HG03565 (cell line): ENCODE results near the gene ADAMTS20.

Source experiments
- ATAC-seq: cut with Tn5 transposase; IDR thresholded peaks from one replicate; pipeline ENCODE4 v1.9.1; 2021; ENCODE audit warnings: mild to moderate bottlenecking, moderate library complexity; ENCODE audit not compliant: unreplicated experiment

ADAMTS20 gene

GRCh38 chr12:43317156-43317555, 234.8 kb downstream of the ADAMTS20 start:
- ATAC-seq, result no peak

DNA sequence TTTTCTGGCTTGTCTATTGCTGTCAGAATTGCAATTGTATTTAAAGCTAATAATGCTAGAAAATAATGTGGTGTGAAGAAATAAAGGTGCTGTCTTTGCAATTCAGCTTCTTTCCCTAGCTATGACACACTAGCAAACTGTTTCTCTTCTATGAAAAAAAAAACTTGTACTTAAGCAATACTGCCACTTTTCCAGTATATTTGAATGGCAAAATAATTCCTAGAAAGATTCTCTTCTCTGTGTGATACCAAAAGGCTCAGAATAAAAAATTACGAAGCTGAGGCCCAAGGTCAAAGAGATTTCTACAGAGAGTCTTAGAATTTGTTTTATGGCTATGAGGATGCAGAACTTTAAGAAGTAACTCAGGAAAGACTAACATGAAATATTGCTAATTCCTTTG, 235.5 kb downstream of the ADAMTS20 start:
- no peak for ATAC-seq

GRCh38 chr12:43315961-43316360, 236.0 kb downstream of the ADAMTS20 start:
- ATAC-seq, result no peak

DNA sequence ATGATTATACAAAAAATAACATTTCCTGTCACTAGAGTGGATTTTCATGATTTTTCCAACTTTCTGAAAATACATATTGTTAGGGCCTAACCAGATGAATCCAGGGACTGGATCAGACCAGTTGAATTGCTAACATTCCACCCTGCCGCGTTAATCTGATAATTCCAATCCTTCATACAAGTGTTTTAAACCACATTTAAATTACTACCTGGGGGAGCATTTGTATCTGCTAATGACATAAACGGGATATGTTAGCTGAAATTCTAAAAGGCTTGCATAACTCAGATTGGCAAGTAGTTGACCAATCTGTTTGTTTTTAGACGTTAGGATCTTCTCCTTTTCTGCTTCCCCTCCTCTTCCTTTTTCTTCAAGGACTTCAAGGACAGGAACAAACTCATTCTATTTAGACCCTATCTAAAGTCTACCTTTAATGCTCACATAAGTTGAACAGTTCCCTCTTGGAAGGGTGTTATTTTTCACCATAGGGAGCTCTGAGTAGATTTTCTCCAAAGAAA, 239.0 kb downstream of the ADAMTS20 start:
- no peak for ATAC-seq

DNA sequence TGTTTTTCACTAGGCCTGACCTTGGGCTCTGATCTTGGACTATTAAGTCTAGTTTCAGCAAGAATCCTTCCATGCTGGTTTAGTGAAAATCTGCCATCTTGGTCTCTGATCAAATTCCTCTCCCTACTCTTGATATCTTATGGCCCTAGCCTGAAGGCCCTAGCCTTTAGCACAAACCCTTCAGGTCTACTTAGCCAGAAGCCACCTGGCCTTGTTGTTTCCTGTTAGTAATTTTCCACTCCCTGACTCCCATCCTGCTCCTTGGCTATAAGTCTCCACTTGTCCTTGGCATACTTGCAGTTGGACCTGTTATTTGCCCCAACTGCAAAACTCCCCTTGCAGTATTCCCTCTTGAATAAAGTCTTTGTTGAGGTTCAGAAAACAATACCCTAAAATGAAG, 241.4 kb downstream of the ADAMTS20 start:
- ATAC-seq, result no peak

DNA sequence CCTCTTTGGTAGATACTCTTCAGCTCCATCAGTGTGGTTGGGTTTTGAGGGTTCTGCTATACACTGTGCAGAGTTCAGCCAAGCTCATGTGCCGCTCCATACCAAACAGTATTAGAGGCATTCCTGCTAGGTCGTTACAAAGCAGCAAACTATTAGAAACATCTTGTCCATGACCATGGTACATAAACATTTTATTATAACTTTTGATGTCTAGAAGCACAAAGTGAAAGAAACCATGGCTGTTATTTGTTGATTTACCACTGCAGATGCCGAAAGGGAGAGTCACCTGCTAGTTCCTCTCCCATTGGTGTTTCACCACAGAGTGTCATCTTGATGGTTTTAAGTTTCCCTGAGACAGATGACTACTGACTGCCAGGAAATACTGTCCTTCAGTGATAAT, 242.0 kb downstream of the ADAMTS20 start:
- ATAC-seq, result no peak

GRCh38 chr12:43308776-43309175, 243.2 kb downstream of the ADAMTS20 start:
- no peak for ATAC-seq

GRCh38 chr12:43307126-43307525, 244.9 kb downstream of the ADAMTS20 start:
- ATAC-seq, result no peak

GRCh38 chr12:43306066-43306465, 245.9 kb downstream of the ADAMTS20 start:
- no peak for ATAC-seq

DNA sequence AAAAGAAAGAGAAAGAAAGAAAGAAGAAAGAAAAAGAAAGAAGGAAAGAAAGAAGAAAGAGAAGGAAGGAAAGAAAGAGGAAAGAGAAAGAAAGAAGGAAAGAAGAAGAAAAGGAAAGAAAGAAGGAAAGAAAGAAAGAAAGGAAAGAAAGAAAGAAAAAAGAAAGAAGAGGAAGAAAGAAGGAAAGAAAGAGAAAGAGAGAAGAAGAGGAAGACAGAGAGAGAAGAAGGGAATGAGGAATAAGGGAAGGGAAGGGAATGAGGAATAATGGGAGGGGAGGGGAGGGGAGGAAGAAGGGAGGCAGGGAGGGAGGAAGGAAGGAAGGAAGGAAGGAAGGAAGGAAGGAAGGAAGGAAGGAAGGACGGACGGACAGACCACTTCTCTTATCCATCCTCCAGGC, 246.9 kb downstream of the ADAMTS20 start:
- no peak for ATAC-seq
